Thyroid gland (tissue), 4 donors: ENCODE results near the gene TRAF3IP1. TPM values are rescaled to one million over a fixed set of nuclear protein-coding genes. Genes with fewer than 3 reads are reported as not detected.

Experiments
- DNase-seq, 2 donors: peaks; one replicate each; pipeline ENCODE4 v3.0.0-alpha.2; 2019
- H3K27ac ChIP-seq, 3 donors: fragments of 200-600 bp; sonication (generic); 1 replicate in 2 of 3; 2 replicates in 1 of 3; pipeline ENCODE4 v1.5.1; 2016 to 2019; ENCODE audit warnings: mild to moderate bottlenecking in 1 of 3, moderate library complexity in 1 of 3
- H3K27me3 ChIP-seq: fragments of 200-600 bp; sonication (generic); one replicate; pipeline ENCODE4 v1.5.1; 2019
- H3K36me3 ChIP-seq, 2 donors: fragments of 200-600 bp; sonication (generic); one replicate each; pipeline ENCODE4 v1.5.1; 2016 to 2019
- H3K4me1 ChIP-seq, 2 donors: fragments of 200-600 bp; sonication (generic); one replicate each; pipeline ENCODE4 v1.5.1; 2017 to 2019
- H3K4me3 ChIP-seq, 3 donors: fragments of 200-600 bp; sonication (generic); replicated peaks in 1 of 3; 1 replicate in 2 of 3; 2 replicates in 1 of 3; pipeline ENCODE4 v1.5.1; 2016; ENCODE audit warnings: mild to moderate bottlenecking in 1 of 3
- H3K9me3 ChIP-seq: fragments of 200-600 bp; sonication (generic); one replicate; pipeline ENCODE4 v1.5.1; 2017
- CTCF ChIP-seq, 6 experiments: fragments of 200-600 bp in 3 of 6; fragments of 450-650 bp in 3 of 6; sonication (generic) in 3 of 6; IDR thresholded peaks; one replicate each; pipeline ENCODE4 v1.5.1; 2016 to 2019; ENCODE audit warnings: antibody characterized with exemption in 6 of 6, mild to moderate bottlenecking in 2 of 6, inconsistent platforms in 1 of 6, moderate library complexity in 1 of 6
- POLR2A ChIP-seq, 2 donors: fragments of 450-650 bp; IDR thresholded peaks; one replicate each; pipeline ENCODE4 v1.6.1; 2017; ENCODE audit warnings: antibody characterized with exemption in 2 of 2, mild to moderate bottlenecking in 2 of 2, moderate library complexity in 1 of 2
- WGBS, 2 donors: methylation state at CpG; one replicate each; pipeline ENCODE4 v1.1.5; 2017; 5-methylcytosine and 5-hydroxymethylcytosine counted together
- intact Hi-C: fragments of 100-400 bp; cut with DNase I; formaldehyde crosslinking; loops from one replicate; pipeline ENCODE4 v1.15.1; 2023
- total RNA-seq, 4 donors: library from RNA; depleted of rRNA; stranded (reverse); fragments of >200 nt; gene quantifications; one replicate each; pipeline ENCODE4 v1.2.3, GENCODE V29; 2016

TRAF3IP1 gene
- total RNA-seq, 4 donors from 2014 or later, result 19.5 to 24.7 (median 22.2) TPM

GRCh38 chr2:238359403-238359802 is 39.1 kb downstream of the TRAF3IP1 start:
- TF ChIP-seq POLR2A (IDR thresholded peaks at IDR 0.05), result no peak
- TF ChIP-seq CTCF (IDR thresholded peaks at IDR 0.05), result no peak
- Histone ChIP-seq H3K4me1 (no peaks in the 10 kb centered on the region), H3K4me3 (no peak overlapping the region), H3K36me3 (peaks cover 10 to 15% of the 10 kb centered on the region in 2 donors), H3K27me3 (no peaks in the 10 kb centered on the region), H3K27ac (no peak overlapping the region), H3K9me3 (no peaks in the 10 kb centered on the region)
- 90% methylated on average over 3 of the region's 3 CpGs for WGBS, 2 donors
- intact Hi-C loops, result loop anchor here (10.0 kb wide), 2 partner anchors 105 to 425 kb away; no protein-coding TSS in a partner anchor
- DNase-seq, result no peak

GRCh38 chr2:238361877-238362276 is 41.6 kb downstream of the TRAF3IP1 start:
- intact Hi-C loops, result no loop called here
- DNase-seq, result no peak
- Histone ChIP-seq H3K9me3 (no peaks in the 10 kb centered on the region), H3K27ac (no peak overlapping the region), H3K36me3 (peaks cover 4 to 7% of the 10 kb centered on the region in 2 donors), H3K4me3 (no peak overlapping the region), H3K4me1 (no peaks in the 10 kb centered on the region), H3K27me3 (no peaks in the 10 kb centered on the region)
- WGBS, 2 donors, result 88% methylated on average over 9 of the region's 9 CpGs
- TF ChIP-seq CTCF (IDR thresholded peaks at IDR 0.05) (no peak), POLR2A (IDR thresholded peaks at IDR 0.05) (no peak)

GRCh38 chr2:238362626-238363025 is 42.3 kb downstream of the TRAF3IP1 start:
- WGBS, 2 donors, result 84 to 91% methylated on average over 7 of the region's 7 CpGs
- intact Hi-C loops, result no loop called here

GRCh38 chr2:238369591-238370040 is 49.3 kb downstream of the TRAF3IP1 start:
- 61 to 79% methylated on average over 10 of the region's 10 CpGs for WGBS, 2 donors
- H3K27ac ChIP-seq, result no peak overlapping the region
- H3K36me3 ChIP-seq, result no peaks in the 10 kb centered on the region
- no peaks in the 10 kb centered on the region for H3K4me1 ChIP-seq
- intact Hi-C loops, result loop anchor here (5.0 kb wide), 1 partner anchor 88 kb away; no protein-coding TSS in a partner anchor
- H3K27me3 ChIP-seq, result no peaks in the 10 kb centered on the region
- no peaks in the 10 kb centered on the region for H3K9me3 ChIP-seq
- H3K4me3 ChIP-seq, result no peak overlapping the region
- DNase-seq, result no peak
- TF ChIP-seq POLR2A (IDR thresholded peaks at IDR 0.05) (no peak), CTCF (IDR thresholded peaks at IDR 0.05) (no peak)

More at GRCh38 chr2:238362626-238363025, 42.3 kb downstream of the TRAF3IP1 start:
- Histone ChIP-seq H3K4me3 (no peak overlapping the region), H3K9me3 (no peaks in the 10 kb centered on the region), H3K36me3 (peaks cover 0 to 7% of the 10 kb centered on the region in 2 donors), H3K27ac (no peak overlapping the region), H3K4me1 (no peaks in the 10 kb centered on the region), H3K27me3 (no peaks in the 10 kb centered on the region)
- no peak for TF ChIP-seq POLR2A (IDR thresholded peaks at IDR 0.05)
- TF ChIP-seq CTCF (IDR thresholded peaks at IDR 0.05), result no peak
- no peak for DNase-seq

GRCh38 chr2:238370094-238370822 is 49.9 kb downstream of the TRAF3IP1 start:
- DNase-seq, result no peak
- H3K27me3 ChIP-seq, result no peaks in the 10 kb centered on the region
- no peak overlapping the region for H3K4me3 ChIP-seq
- H3K36me3 ChIP-seq, result no peaks in the 10 kb centered on the region
- WGBS, 2 donors, result 83 to 87% methylated on average over 10 of the region's 10 CpGs
- H3K9me3 ChIP-seq, result no peaks in the 10 kb centered on the region
- intact Hi-C loops, result loop anchor here (5.0 kb wide), 1 partner anchor 87 kb away; no protein-coding TSS in a partner anchor
- H3K27ac ChIP-seq, result no peak overlapping the region
- H3K4me1 ChIP-seq, result no peaks in the 10 kb centered on the region
- no peak for TF ChIP-seq POLR2A (IDR thresholded peaks at IDR 0.05)
- TF ChIP-seq CTCF (IDR thresholded peaks at IDR 0.05), result no peak
